GM15510 (cell line): Measurements from ENCODE around the gene ACP6.

ENCODE experiments used
- POLR2A ChIP-seq: IDR thresholded peaks from 3 replicates; pipeline ENCODE4 v1.6.1; 2011; ENCODE audit warnings: borderline replicate concordance; ENCODE audit not compliant: insufficient read length; ENCODE audit errors: extremely low read depth

ACP6 gene

GRCh38 chr1:147618077-147618569 lies 52.2 kb downstream of the ACP6 start:
- TF ChIP-seq POLR2A: no peak

GRCh38 chr1:147613506-147613905 lies 56.8 kb downstream of the ACP6 start:
- TF ChIP-seq POLR2A: no peak

- TF ChIP-seq POLR2A: no peak
Measured at GRCh38 chr1:147612366-147612765, 58.0 kb downstream of the ACP6 start.

GRCh38 chr1:147611586-147611985 lies 58.7 kb downstream of the ACP6 start:
- no peak for TF ChIP-seq POLR2A

- TF ChIP-seq POLR2A: no peak
Measured at GRCh38 chr1:147611021-147611426, 59.3 kb downstream of the ACP6 start.

- no peak for TF ChIP-seq POLR2A
Measured at GRCh38 chr1:147609358-147609757, 61.0 kb downstream of the ACP6 start.

DNA sequence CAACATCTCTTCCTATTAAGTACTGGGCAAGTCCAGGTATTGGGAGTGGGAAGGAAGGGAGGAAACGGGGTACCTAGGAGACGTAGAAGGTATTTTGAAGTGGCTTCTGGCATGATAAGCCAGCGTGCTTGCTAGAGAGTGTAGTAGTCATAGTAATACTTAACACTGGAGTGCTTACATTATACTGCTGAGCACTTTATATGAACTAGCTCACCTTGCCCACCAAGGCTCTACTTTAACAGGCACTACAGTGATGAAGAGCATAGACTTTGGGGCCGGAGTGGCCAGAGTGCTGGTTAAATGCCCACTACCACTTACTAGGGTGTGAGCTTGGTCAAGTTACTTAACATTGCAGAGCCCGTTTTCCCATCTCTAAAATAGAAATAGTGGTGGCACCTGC lies 61.7 kb downstream of the ACP6 start:
- no peak for TF ChIP-seq POLR2A

GRCh38 chr1:147605591-147605990 lies 64.7 kb downstream of the ACP6 start:
- no peak for TF ChIP-seq POLR2A

DNA sequence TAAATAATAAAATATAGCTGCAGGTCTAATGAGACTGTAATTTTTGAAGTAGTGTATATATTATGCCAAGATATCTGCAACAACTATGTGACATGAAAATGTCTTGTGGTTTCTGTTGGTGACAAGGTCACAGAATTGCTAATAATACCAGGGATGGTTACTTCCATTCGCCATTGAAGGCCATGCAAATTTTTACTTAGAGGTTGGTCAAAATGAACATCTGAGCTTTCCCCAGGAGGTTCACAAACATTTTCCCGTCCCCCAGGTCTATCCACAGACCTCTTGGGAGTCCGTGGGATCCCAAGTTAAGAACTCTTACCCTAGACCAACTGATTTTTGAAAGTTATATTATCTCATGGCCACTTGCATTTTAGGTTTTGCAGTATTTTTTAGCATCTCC lies 66.3 kb downstream of the ACP6 start:
- TF ChIP-seq POLR2A: no peak

DNA sequence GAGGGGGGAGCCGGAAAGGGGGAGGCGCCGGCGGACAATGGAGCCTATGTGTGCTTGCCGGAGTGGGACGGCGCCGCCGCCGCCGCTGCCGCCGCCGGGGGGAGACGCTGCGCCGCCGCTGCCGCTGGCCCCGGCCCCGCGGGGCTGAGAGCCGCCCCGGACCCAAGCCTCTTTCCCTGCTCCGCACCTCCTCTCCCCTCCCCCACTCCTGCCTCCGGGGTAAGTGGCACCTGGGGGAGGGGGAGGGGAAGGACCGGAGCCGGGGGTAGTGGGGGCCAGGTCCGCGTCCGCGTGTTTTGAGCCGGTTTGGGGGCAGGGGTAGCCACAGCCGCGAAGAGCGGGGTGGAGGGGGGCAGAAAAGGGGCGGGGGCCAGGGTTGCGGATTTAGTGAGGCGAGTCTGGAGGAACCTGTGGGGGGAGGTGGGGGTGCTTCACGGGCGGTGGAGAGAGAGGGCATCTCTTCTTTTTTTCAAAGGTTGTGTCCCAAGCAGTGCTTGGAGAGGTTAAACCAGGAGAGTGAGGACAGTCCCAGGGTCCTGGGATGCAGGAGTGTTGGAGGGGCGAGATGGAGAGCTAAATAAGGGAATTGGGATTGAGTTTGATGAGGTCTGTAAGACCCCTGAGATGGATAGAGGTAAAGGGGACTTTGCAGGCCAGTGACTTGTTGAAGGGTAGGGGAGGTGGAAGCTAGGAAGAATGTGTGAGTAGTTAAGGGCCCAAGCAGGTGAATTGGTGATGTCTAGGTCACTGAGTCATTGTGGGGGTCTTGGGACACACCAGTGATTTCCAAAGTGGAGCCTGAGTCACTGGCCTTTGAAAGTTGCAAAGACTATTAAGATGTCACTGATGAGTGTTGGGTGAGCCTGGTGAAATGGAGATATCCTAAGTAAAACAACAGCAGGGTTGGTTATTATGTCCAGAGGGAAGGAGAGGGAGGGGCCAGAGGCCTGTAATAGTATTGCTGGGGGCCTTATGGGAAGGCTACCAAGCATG lies 69.9 kb downstream of the ACP6 start:
- peak; percentile 54 for TF ChIP-seq POLR2A

- no peak for TF ChIP-seq POLR2A
Measured at GRCh38 chr1:147599362-147600118, 70.8 kb downstream of the ACP6 start.

DNA sequence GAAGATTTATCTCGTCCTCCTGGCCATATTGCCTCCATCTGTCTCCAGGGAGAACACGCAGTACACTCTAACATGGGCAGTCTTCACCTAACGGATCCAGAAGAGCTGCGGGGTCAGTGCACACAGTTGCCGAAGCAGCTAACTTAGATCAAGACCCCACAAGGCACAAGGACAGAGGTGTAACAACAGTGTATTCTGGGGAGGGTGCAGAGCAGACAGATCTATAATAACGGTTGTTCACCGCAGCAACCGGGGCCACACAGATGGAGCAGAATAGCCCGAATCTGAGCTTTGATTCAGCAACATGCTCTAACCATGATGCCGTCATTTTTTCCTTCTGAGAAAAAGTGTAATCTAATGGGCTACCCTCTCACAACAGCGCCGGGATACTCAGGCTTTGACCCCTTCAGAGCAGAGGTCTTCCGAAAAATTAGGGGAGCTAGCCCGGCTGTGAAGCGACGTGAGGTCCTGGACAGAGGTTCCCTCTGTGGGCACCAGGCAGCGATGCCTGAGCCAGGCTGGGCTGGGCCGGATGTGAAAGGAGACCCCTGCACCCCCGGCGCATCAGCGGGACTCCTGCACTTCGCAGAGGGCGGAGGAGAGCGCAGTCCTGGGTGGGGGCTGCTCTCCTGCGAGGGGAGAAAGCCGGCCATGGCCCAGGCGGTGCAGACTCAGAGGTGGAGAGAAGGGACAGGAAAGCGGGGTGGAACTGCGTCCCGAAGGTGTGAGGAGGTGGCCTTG lies 71.5 kb downstream of the ACP6 start:
- TF ChIP-seq POLR2A: no peak

DNA sequence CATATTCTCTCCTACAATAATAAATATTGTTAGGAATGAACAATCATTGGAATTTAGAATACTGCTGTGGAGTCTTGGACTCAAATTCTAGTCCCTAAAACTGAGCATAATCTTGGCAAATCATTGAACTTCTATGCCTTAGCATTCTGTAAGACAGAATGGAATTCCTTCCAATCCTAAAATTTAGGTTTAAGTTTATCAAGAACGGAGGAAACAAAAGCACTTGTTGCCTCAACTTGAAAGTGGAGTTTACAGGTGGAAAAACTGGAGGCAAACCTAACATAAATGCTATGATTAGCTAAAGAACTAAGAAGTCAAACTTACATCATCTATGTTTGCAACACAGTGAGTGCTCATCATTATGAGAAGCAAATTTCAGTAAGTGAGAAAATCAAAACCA lies 73.3 kb downstream of the ACP6 start:
- TF ChIP-seq POLR2A: no peak
